Hypothalamus (tissue), 51 donors: ENCODE data around the gene KCNJ14.
A peak's percentile ranks its signal among the peaks of the same experiment; 100 is the strongest.

ENCODE experiments used
- DNase-seq, 51 donors: peaks; one replicate each; lab custom pipeline; 2025; lab: John Stamatoyannopoulos, UW

The KCNJ14 gene

DNA sequence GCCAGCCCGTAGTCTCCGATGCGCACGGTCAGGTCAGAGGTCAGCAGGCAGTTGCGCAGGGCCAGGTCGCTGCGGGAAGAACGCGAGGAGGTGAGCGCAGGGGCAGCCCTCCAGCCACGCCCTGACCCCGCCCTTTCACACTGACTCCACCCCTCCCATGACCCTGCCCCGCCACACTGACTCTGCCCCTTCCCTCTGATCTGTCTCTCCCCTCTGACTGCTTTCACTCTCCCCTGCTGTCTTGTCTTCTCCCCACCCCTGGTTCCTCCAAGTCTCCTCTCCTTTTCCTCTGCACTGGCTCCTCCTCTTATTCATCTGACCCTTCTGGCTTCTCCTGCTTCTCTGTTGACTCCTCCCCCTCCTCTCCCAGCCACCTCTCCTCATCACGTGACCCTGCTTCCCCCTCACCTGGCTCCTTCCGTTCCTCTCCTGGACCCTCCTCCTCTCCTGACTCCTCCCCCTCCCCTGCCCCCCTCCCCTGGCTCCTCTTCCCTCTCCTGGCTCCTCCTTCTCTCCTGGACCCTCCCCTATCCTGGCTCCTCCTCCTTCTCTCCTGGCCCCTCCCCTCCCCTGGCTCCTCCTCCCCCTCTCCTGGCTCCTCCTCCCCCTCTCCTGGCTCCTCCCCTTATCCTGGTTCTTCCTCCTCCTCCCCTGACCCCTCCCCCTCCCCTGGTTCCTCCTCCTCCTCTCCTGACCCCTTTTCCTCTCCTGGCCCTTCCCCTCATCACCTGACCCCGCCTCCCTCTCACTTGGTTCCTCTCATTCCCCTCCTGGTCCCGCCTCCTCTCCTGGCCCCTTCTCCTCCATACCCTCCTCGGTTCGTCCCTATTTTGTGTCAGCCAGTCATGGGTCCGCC is 46.3 kb downstream of the KCNJ14 start:
- DNase-seq, result peak in 15 of 51 donors; percentile 15 to 58 (median 32)

DNA sequence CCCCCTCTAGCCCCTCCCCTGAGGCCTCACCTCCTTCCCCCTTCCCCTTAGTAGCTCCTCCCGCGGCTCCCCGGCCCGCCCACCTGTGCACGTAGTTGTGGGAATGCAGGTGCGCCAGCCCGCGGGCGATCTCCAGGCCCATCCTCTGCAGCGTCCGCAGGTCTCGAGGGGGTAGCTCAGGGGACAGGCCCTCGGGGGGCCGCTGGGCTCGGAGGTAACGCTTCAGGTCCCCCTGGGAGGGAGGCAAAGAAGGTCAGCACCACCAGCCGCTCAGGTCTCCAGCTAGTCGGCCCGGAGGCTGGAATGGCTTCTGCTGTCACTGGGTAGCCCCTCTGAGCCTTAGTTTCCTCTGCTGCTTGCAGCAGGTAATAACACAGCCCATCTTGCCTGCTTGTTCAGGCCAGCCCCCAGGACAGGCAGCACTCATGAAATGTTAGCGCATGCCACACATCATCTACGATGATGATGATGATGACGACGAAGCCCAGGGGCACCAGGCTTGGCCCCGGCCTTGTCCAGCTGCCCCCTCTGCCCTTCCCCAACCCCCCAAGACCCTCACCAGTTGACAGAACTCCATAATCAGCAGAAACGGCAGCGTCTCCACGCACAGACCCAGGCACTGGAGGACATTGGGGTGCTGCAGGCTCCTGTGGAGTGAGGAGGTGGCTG is 47.1 kb downstream of the KCNJ14 start:
- no peak for DNase-seq

DNA sequence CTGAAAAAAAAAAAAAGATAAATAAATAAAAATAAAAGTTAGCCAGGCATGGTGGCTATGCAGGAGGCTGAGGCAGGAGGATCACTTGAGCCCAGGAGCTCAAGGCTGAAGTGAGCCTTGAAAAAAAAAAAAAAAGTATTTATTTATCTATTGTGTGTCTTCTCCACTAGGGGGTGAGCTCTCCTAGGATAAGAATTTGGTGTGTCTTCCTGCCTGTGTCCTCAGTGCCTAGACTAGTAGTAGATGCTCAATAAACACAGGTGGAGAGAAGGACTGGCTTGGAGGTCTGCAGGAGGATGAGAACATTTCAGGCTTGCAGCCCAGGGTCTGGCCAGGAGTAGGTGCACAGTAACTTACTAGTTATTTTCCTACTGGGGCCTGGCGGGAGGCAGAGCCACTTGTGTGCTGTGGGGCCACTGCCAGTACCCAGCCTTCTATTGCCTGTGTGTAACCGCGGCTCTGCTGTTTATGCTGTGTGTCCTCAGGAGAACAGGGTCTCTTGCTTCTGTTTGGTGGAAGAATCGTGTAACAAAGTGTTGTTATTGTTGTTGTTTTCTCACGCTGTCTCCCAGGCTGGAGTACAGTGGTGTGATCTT is 50.9 kb downstream of the KCNJ14 start:
- no peak for DNase-seq

DNA sequence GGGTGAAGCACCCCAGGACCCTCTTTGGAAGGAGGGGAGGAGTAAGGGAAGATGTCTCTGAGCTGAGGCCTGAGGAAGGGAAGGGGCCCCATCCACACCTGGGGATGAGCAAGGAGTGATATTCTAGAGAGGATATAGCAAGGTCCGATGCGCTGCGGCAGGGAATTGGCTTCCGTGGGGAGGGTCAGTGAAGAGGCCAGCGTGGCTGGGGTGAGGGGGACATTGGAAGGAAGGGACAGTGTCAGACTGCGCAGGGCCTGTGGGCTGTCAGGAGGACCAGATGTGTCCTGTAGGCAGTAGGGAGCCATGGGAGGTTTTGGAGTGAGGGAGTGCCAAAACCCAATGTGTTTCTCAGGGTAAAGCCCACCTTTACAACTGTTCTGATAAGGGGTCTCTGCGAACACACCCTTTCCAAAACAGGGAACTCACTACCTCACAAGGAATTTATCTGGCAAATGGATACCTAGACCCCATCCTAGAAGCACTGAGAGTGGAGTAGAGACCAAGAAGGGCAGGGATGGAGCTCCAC is 52.6 kb downstream of the KCNJ14 start:
- DNase-seq, result no peak

DNA sequence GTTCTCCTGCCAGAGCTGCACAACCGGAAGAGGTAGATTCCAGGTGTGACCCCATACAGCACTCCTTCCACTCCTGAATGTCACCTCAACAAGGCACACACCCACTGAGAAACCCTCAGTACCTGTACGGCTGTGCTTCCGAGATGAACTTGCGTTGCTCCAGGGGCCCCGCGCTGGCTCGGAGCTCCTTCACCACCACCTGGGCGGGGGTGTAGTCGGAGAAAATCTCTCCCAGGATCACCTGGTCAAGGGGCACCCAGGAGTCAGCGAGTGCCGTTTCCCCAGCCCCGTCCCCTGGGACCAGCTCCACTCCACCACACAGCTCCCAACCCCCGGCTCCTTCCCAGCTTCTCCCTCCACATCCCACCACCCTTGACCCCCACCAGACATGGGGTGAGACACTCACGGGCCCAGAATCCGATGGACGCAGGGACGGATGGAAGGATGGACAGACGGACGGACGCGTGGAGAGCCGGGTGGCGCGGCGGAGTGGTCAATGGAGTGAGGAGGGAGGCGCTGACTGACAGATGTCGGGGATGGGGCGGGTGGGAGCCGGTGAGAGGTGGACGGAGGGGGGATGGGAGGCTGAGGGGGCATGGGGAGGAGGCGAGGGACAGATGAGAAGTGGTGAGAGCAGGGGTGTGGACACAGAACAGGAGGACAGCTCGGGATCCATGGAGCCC is 53.5 kb downstream of the KCNJ14 start:
- no peak for DNase-seq

DNA sequence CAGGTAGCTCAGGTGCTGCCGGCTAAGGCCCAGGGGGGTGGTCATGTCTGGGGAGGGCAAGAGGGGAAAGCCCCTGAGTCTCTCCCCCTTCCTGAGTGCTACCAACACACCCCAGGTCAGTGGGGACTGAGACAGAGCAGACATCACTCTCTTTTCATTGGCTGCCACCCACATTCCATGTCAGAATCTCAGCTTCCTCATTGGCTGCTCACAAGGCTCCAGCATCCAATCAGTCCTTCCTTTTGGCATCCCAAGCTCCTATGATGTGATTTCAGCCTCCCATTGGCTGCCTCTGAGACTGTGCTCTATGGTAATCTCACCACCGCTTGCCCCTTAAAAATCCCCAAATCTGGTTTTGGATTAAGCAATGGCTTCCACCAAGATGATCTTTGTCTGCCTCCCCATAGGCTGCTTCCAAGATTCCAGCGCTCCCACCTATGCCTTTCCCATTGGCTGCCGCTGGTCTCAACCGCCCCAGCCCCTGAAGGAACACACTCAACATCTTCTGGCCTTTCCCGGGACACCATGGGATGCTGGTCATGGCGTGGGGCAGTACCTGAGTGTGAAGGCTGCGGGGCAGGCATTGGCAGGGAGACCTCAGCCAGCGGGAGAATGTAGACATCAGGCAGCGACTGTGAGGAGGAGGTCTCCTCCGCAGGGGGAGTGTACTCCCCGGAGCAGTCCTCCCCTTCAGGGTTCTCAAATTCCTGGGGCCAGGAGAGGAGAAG is 54.3 kb downstream of the KCNJ14 start:
- peak in 6 of 51 donors; percentile 6 to 50 (median 28) for DNase-seq

DNA sequence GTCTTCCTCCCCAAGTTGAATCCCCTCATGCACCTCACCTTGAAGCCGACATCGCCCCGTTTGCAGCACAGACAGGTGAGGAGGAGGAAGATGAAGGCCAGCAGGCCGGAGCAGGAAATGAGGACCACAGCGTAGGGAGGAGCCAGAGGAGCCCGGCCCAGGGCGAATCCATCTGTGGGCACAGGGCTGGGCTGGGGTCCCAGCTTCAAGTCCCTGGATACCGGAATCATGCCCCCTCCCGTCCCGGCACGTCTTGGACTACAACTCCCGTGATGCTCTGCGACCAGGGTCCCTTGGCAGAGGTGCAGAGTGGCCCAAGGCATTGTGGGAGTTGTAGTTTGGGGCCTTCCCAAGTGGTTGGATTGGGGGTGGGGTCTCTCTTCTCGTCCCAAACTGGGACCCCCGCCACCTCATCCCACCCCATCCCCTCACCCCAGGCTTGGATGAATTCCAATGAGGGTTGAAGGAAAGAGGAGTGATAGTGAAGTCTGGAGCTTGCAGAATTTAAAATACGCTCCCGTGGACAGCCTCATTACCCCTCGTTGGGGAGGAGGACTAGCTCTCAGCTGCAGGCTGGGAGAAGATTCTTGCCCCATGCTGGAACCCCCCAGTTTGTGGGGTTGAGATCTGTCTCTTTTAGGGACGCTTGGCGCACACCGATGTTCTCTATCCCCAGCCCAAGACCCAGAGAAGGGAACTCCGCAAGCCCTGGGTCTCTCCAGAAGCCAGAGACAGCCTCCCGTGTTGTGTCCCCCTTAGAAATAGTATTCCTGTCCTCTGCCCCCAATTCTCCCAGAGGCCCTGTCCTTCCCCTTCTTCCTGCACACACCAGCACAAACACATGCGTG is 55.3 kb downstream of the KCNJ14 start:
- DNase-seq, result peak; percentile 17 to 92 (median 71)

DNA sequence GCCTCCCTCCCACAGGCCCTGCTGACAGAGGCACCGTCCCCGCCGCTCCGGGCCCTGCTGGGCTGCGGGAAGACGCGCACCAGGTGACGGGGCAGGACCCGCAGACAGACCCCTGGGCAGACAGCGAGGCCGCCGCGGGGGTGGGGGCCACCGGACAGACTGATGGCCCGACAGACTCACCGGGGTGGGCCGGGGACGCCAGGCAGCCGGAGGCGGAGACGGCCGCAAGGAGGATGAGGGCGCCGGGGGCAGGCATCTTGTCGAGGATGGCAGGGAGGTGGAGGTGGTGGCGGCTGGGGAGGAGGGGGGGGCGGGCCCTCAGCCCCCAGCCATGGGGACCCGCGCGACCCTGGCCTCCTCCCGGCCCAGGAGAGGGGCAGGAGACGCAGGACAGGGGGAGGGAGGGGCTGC is 56.0 kb downstream of the KCNJ14 start:
- DNase-seq, result peak in 7 of 51 donors; percentile 31 to 63 (median 46)

DNA sequence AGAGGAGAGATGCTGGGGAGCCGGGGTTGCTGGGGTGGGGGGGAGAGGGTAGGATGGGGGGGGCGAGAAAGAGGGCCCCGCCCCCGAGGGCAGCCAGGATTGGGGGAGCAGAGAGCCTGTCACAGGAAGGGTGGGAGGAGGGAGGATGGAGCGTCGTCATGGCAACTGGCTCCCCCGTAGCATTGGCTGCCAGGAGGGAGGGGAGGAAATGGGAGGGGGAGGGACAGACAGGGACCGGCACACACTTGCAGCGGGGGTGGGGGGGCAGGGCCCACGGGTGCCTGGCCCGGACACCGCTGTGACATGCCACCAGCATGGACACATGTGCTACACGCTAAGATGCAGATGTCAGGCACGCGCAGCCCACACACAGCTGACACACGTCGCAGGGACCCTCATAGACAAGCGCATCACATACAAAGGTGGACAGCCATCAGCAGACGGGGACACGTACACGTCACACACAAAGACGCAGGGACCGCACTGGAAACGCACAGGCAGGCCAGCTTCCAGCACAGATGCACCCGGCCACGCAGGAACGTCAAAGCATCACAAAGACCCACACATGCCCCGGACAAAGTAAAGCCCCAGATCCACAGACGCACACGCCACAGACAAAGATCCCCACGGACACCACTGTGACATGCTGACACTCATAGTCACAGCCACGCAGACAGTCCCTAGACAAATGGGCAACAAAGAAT is 56.6 kb downstream of the KCNJ14 start, which contains the start of gene LMTK3:
TSS of gene LMTK3 (minus strand) at position 36 of the 704 bp plus-strand sequence. CDS start 259 bp downstream, outside the sequence.
- peak; percentile 15 to 94 (median 82) for DNase-seq

DNA sequence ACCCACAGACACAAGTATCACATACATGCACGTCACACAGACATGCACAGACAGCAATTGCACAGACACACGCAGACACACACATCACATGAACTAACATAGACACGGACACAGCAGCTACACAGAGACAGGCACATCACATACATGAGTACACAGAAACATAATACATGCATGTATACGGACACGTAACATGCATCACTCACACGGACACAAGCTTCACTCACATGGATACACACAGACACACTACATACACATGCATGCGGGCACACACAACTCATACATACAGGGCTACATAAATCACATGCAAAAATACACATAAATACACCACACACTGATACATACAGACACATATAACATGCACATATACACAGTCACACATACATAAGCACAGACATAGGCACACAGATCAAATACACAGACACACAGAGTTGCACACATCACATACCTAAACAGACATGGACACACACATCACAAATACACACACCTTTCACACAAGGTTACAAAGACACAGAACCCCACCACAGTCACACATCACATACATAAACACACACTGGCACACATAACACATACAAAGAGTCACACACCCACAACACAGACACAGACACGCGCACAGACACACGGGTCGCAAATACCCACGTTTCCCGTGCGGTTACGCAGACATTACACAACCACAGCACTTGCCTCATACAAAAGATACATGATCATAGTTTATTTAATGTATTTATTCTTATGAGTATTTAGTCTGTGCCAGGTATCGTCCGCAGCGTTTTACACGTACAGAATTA is 57.3 kb downstream of the KCNJ14 start:
- peak in 2 of 51 donors; percentile 32 to 76 for DNase-seq

DNA sequence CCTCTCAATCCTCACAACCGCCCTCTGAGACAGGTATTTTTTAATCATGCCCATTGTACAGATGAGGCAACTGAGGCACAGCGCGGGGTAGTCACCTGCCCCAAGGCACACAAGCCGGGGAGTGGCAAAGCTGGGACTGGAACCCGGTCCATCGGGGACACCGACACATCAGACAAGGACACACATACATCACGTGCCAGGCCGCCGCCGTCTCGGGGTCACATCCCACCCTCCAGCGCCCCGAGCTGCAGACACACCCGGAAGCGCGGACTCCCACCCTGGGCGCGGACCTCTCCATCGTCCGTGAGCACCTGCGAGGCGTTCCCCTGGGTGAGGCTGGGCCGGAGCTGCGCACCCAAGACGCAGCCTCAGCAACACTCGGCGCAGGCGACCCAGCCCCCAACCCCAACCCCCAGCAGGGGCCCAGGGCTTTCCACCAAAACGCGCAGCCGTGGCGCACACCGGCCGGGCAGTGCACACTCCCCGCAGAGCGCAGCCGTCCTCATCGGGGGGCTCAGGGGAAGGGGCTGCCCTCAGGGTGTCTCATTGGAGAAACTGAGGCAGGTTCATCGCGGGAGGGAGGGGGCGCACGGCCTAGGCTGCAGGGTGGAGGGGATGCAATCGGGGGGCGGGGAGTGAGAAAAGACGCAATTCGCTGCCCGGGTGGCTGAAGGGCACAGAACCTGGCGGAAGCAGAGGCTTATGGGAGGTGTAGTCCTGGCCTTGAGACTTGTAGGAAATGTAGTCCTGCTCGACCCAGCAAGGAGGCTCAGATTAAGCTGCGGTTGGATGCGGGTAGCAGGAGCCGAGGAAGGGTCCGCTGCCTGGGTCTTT is 58.1 kb downstream of the KCNJ14 start:
- peak; percentile 21 to 92 (median 70) for DNase-seq

DNA sequence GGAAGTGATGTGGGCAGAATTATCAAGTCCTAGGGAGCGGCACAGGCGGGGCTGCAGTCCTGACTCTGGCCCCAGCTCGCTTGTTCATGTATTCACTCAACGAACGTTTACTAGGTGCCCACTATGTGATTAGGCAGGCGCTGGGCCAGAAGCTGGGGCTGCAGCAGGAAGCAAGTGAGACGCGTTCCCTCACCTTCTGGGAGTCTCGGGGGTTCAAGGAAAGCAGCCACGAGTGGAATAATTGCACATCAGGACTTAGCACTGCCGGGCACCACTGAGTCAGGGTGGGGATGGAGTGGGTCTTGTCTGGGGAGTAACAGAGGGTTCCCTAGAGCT is 58.7 kb downstream of the KCNJ14 start:
- DNase-seq, result no peak

DNA sequence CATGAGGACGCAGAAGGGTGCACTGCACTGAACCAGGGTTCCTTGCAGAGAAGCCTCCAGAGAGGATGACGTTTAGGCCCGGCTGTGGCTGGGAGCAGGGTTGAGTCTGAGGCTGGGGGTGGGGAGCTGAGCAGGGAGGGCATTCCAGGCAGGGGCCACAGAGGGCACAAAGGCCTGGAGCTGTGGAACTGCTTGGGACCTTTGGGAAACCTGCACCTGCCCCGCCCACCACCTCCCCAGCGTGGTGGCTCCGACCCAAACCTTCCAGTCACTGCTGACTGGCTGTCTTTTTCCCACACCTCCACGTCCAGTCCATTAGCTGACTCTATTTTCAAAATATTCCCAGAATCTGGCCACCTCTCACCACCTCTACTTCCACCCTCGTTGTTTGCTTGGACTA is 61.2 kb downstream of the KCNJ14 start:
- DNase-seq, result no peak
